ENCODE results near the gene B4GALNT3. TPM values are rescaled to one million over a fixed set of nuclear protein-coding genes. Genes with fewer than 3 reads are reported as not detected.

Gene B4GALNT3
- total and polyA plus RNA-seq, 4 donors = 1.7 to 36.1 (median 13.0) TPM

- Histone ChIP-seq H3K4me1 (ENCODE audit: control insufficient read depth in 5 of 5, insufficient read depth in 5 of 5, low read length in 5 of 5) (peaks cover 0 to 18% (median 2%) of the 10 kb centered on the region in 5 donors), H3K27me3 (ENCODE audit: control insufficient read depth in 3 of 3, insufficient read depth in 3 of 3, low read length in 2 of 3) (no peaks in the 10 kb centered on the region), H3K36me3 (ENCODE audit: control insufficient read depth in 4 of 4, insufficient read depth in 4 of 4, low read length in 4 of 4) (no peaks in the 10 kb centered on the region), H3K9me3 (ENCODE audit: control insufficient read depth in 4 of 4, insufficient read depth in 3 of 4, low read length in 3 of 4) (no peaks in the 10 kb centered on the region), H3K27ac (ENCODE audit: low read depth in 1 of 2, low read length in 1 of 2) (peak overlapping the region in 1 of 2 donors; percentile 10), H3K9ac (ENCODE audit: insufficient read depth in 1 of 2, low read length in 2 of 2) (no peak overlapping the region), H3K4me3 (no peak overlapping the region)
- no peak for TF ChIP-seq CTCF (IDR thresholded peaks at IDR 0.05; ENCODE audit: control extremely low read depth, extremely low read depth)
- ATAC-seq (ENCODE audit: insufficient read depth, low FRiP score) (peak; percentile 56), DNase-seq (peak; percentile 71 to 82 (median 77))
- 18 to 25% methylated on average over 10 of the region's 10 CpGs for WGBS, 2 donors
Measured at GRCh38 chr12:538731-539539, 79.2 kb downstream of the B4GALNT3 start.

- Histone ChIP-seq H3K27ac (ENCODE audit: low read depth in 1 of 2, low read length in 1 of 2) (no peak overlapping the region), H3K9me3 (ENCODE audit: control insufficient read depth in 4 of 4, insufficient read depth in 3 of 4, low read length in 3 of 4) (no peaks in the 10 kb centered on the region), H3K27me3 (ENCODE audit: control insufficient read depth in 3 of 3, insufficient read depth in 3 of 3, low read length in 2 of 3) (no peaks in the 10 kb centered on the region), H3K36me3 (ENCODE audit: control insufficient read depth in 4 of 4, insufficient read depth in 4 of 4, low read length in 4 of 4) (no peaks in the 10 kb centered on the region), H3K9ac (ENCODE audit: insufficient read depth in 1 of 2, low read length in 2 of 2) (no peak overlapping the region), H3K4me3 (no peak overlapping the region), H3K4me1 (ENCODE audit: control insufficient read depth in 5 of 5, insufficient read depth in 5 of 5, low read length in 5 of 5) (peaks cover 0 to 18% (median 2%) of the 10 kb centered on the region in 5 donors)
- no peak for TF ChIP-seq CTCF (IDR thresholded peaks at IDR 0.05; ENCODE audit: control extremely low read depth, extremely low read depth)
- WGBS, 2 donors = 92 to 95% methylated on average over 18 of the region's 18 CpGs
- no peak for ATAC-seq (ENCODE audit: insufficient read depth, low FRiP score)
- DNase-seq = no peak
Measured at GRCh38 chr12:539540-540310, 80.0 kb downstream of the B4GALNT3 start.

GRCh38 chr12:541676-542324, 82.1 kb downstream of the B4GALNT3 start:
- 72 to 81% methylated on average over 8 to 9 of the region's 9 CpGs for WGBS, 2 donors
- H3K36me3 ChIP-seq (ENCODE audit: control insufficient read depth in 4 of 4, insufficient read depth in 4 of 4, low read length in 4 of 4) = no peaks in the 10 kb centered on the region
- H3K27ac ChIP-seq (ENCODE audit: low read depth in 1 of 2, low read length in 1 of 2) = peak overlapping the region in 1 of 2 donors; percentile 49
- H3K4me3 ChIP-seq = no peak overlapping the region
- no peak for ATAC-seq (ENCODE audit: insufficient read depth, low FRiP score)
- no peak overlapping the region for H3K9ac ChIP-seq (ENCODE audit: insufficient read depth in 1 of 2, low read length in 2 of 2)
- no peaks in the 10 kb centered on the region for H3K27me3 ChIP-seq (ENCODE audit: control insufficient read depth in 3 of 3, insufficient read depth in 3 of 3, low read length in 2 of 3)
- H3K4me1 ChIP-seq (ENCODE audit: control insufficient read depth in 5 of 5, insufficient read depth in 5 of 5, low read length in 5 of 5) = peaks cover 0 to 18% (median 2%) of the 10 kb centered on the region in 5 donors
- peak in 2 of 3 donors; percentile 15 to 22 for DNase-seq
- TF ChIP-seq CTCF (IDR thresholded peaks at IDR 0.05; ENCODE audit: control extremely low read depth, extremely low read depth) = no peak
- no peaks in the 10 kb centered on the region for H3K9me3 ChIP-seq (ENCODE audit: control insufficient read depth in 4 of 4, insufficient read depth in 3 of 4, low read length in 3 of 4)

Data from lung (tissue), 12 donors.